HepG2 (cell line): Measurements from ENCODE around the gene TIMP4. TPM values are rescaled to one million over a fixed set of nuclear protein-coding genes. Genes with fewer than 3 reads are reported as not detected.
A peak's percentile ranks its signal among the peaks of the same experiment; 100 is the strongest.

Experiments used
- ATAC-seq: fragments of 200-7000 bp; cut with Tn5 transposase; 3 replicates; pipeline ENCODE4 v1.9.1; 2020; ENCODE audit warnings: mild to moderate bottlenecking, moderate library complexity
- BruUV-seq: library from RNA; stranded (reverse); fragments of 400-500 nt; replicated peaks from 2 replicates; lab custom pipeline; 2021; lab: Mats Ljungman, UMichigan
- CTCF ChIA-PET: fragments of 300-600 bp; formaldehyde crosslinking; extraction: SDS; loops from one replicate; lab custom pipeline; 2021; ENCODE audit warnings: low total read pairs, inconsistent platforms, low intra/inter-chr PET ratio; lab: Yijun Ruan, JAX
- POLR2A ChIA-PET: fragments of 350-600 bp; sonication (Branson Sonifier 250); formaldehyde crosslinking; loops from one replicate; lab custom pipeline; 2020; ENCODE audit warnings: antibody characterized with exemption, inconsistent platforms; lab: Yijun Ruan, JAX
- DNase-seq: peaks from one replicate; pipeline ENCODE4 v3.0.0-alpha.2; 2015; ENCODE audit warnings: low spot score
- FAIRE-seq: peaks from 3 replicates; lab custom pipeline; 2011; peaks lifted over from hg19 to GRCh38; lab: Jason Lieb, UNC
- H2AFZ ChIP-seq: one replicate; pipeline ENCODE4 v1.6.1; 2011; ENCODE audit warnings: low read length, inconsistent platforms
- H3K27ac ChIP-seq: fragments of 300-600 bp; 3 replicates; pipeline ENCODE4 v1.8.0; 2011; ENCODE audit warnings: mixed run types, mild to moderate bottlenecking, mixed read lengths, low read length, inconsistent platforms; ENCODE audit not compliant: insufficient read depth; ENCODE audit errors: extremely low read length
- H3K27me3 ChIP-seq, 2 experiments: fragments of 200-600 bp in 1 of 2; 2 replicates in 1 of 2; 3 replicates in 1 of 2; pipeline versions ENCODE4 v1.6.0 to v1.8.0; 2011; ENCODE audit warnings: low read length in 2 of 2, mild to moderate bottlenecking in 2 of 2, moderate library complexity in 2 of 2, inconsistent platforms in 1 of 2; ENCODE audit not compliant: insufficient read depth in 2 of 2, control insufficient read depth in 1 of 2
- H3K36me3 ChIP-seq, 2 experiments: fragments of 200-600 bp in 1 of 2; replicated peaks in 1 of 2; 2 replicates in 1 of 2; 3 replicates in 1 of 2; pipeline versions ENCODE4 v1.5.1 to v1.8.0; 2011; ENCODE audit warnings: low read length in 2 of 2, inconsistent platforms in 1 of 2; ENCODE audit not compliant: insufficient read depth in 2 of 2, control insufficient read depth in 1 of 2
- H3K4me1 ChIP-seq: 2 replicates; pipeline ENCODE4 v1.5.1; 2012; ENCODE audit warnings: low read length, inconsistent platforms; ENCODE audit not compliant: insufficient read depth
- H3K4me2 ChIP-seq: 2 replicates; pipeline ENCODE4 v1.6.0; 2011; ENCODE audit warnings: low read depth, low read length, inconsistent platforms
- H3K4me3 ChIP-seq, 3 experiments: fragments of 200-600 bp in 1 of 3; sonication (generic), shearing (Covaris generic) in 1 of 3; replicated peaks in 1 of 3; 2 replicates each; pipeline ENCODE4 v1.5.1; 2011 to 2016; ENCODE audit warnings: low read length in 3 of 3, inconsistent platforms in 2 of 3, low read depth in 2 of 3, mild to moderate bottlenecking in 2 of 3, control low read depth in 1 of 3, mixed read lengths in 1 of 3; ENCODE audit not compliant: insufficient read depth in 1 of 3
- H3K79me2 ChIP-seq: one replicate; pipeline ENCODE4 v1.6.1; 2011; ENCODE audit warnings: low read length, inconsistent platforms; ENCODE audit not compliant: insufficient read depth
- H3K9ac ChIP-seq: 2 replicates; pipeline ENCODE4 v1.6.0; 2011; ENCODE audit warnings: mild to moderate bottlenecking, low read depth, low read length, inconsistent platforms; ENCODE audit not compliant: insufficient read depth
- H3K9me3 ChIP-seq: 2 replicates; pipeline ENCODE4 v1.5.1; 2012; ENCODE audit warnings: mild to moderate bottlenecking, low read length
- H4K20me1 ChIP-seq: 2 replicates; pipeline ENCODE4 v1.6.0; 2011; ENCODE audit warnings: inconsistent platforms, mild to moderate bottlenecking, low read length, moderate library complexity; ENCODE audit not compliant: insufficient read depth
- ATM ChIP-seq: fragments of 450-650 bp; IDR thresholded peaks from 2 replicates; pipeline ENCODE4 v1.7.1; 2017; ENCODE audit warnings: mild to moderate bottlenecking, borderline replicate concordance
- BHLHE40 ChIP-seq: IDR thresholded peaks from 2 replicates; pipeline ENCODE4 v1.6.1; 2011; ENCODE audit warnings: low read length, improper control_type of control experiment
- CERS6 ChIP-seq: sonication (generic); formaldehyde crosslinking; IDR thresholded peaks from 2 replicates; pipeline ENCODE4 v1.5.0; 2020; ENCODE audit warnings: missing genetic modification reagents
- RAD21 ChIP-seq: fragments of 450-650 bp; formaldehyde crosslinking; IDR thresholded peaks from 2 replicates; pipeline ENCODE4 v1.5.0; 2020; ENCODE audit warnings: mild to moderate bottlenecking
- RELA ChIP-seq: sonication (generic); formaldehyde crosslinking; IDR thresholded peaks from 2 replicates; pipeline ENCODE4 v1.4.0; 2020; ENCODE audit warnings: missing genetic modification reagents
- SMC3 ChIP-seq: IDR thresholded peaks from 2 replicates; pipeline ENCODE4 v1.6.1; 2011; ENCODE audit warnings: low read length, improper control_type of control experiment
- SP1 ChIP-seq, 2 experiments: fragments of 450-650 bp in 1 of 2; sonication (generic) in 1 of 2; formaldehyde crosslinking in 1 of 2; IDR thresholded peaks; 2 replicates each; pipeline versions ENCODE4 v1.4.0 to v1.6.1; 2016 to 2020; ENCODE audit warnings: missing genetic modification reagents in 1 of 2
- TEAD3 ChIP-seq: optimal IDR thresholded peaks from 2 replicates; pipeline ENCODE3; 2016; ENCODE audit warnings: borderline replicate concordance
- TRIM24 ChIP-seq: sonication (generic); formaldehyde crosslinking; IDR thresholded peaks from 2 replicates; pipeline ENCODE4 v1.8.0; 2022; ENCODE audit warnings: mild to moderate bottlenecking, missing genetic modification reagents
- ZNF878 ChIP-seq: sonication (generic); formaldehyde crosslinking; IDR thresholded peaks from 2 replicates; pipeline ENCODE4 v1.8.1; 2023; ENCODE audit warnings: mild to moderate bottlenecking, missing genetic modification reagents, moderate library complexity
- WGBS: methylation state at CpG from one replicate; pipeline ENCODE4 v1.1.6; 2017; ENCODE audit warnings: low lambda C conversion rate; 5-methylcytosine and 5-hydroxymethylcytosine counted together
- in situ Hi-C: cut with HindIII; loops from 2 replicates; pipeline ENCODE4 v1.10.0; 2017; ENCODE audit warnings: low pct_unique_long_range_greater_than_20kb; ENCODE audit not compliant: extremely low pct_ligation_motif_present
- intact Hi-C: fragments of 100-400 bp; cut with micrococcal nuclease; formaldehyde crosslinking; loops from one replicate; pipeline ENCODE4 v1.10.0; 2022; ENCODE audit not compliant: unreplicated experiment
- polyA plus RNA-seq, 8 experiments: library from polyadenylated mRNA; depleted of rRNA in 3 of 8; stranded (reverse) in 7 of 8; unstranded in 1 of 8; fragments of >200 nt; fragmentation: Illumina TruSeq in 4 of 8; extraction: Trizol in 4 of 8; gene quantifications; 2 replicates each; pipeline versions ENCODE4 v1.2.1 to v1.2.3, GENCODE V29; 2011 to 2016; ENCODE audit warnings: low read depth in 4 of 8, missing spikeins in 1 of 8, mixed read lengths in 1 of 8; ENCODE audit not compliant: insufficient read depth in 1 of 8
- total RNA-seq, 5 experiments: library from RNA; depleted of rRNA; stranded (reverse); fragments of >200 nt; fragmentation: Illumina TruSeq; extraction: Trizol; gene quantifications; 2 replicates each; pipeline ENCODE4 v1.2.3, GENCODE V29; 2016; ENCODE audit warnings: low read depth in 1 of 5
- TF ChIP-seq, protein P1 (sequence below): sonication (generic); formaldehyde crosslinking; IDR thresholded peaks from 2 replicates; pipeline ENCODE4 v1.4.0; 2020; ENCODE audit warnings: missing genetic modification reagents
- TF ChIP-seq, protein P2 (sequence below): sonication (generic); formaldehyde crosslinking; IDR thresholded peaks from 2 replicates; pipeline ENCODE4 v1.5.0; 2020; ENCODE audit warnings: mild to moderate bottlenecking, missing genetic modification reagents, moderate library complexity

TIMP4 gene
- total and polyA plus RNA-seq, 2 of the 13 experiments (the other 11 are each of a cell fraction or from before 2014, with no cell fraction given) = 0.05 to 0.07 TPM

DNA sequence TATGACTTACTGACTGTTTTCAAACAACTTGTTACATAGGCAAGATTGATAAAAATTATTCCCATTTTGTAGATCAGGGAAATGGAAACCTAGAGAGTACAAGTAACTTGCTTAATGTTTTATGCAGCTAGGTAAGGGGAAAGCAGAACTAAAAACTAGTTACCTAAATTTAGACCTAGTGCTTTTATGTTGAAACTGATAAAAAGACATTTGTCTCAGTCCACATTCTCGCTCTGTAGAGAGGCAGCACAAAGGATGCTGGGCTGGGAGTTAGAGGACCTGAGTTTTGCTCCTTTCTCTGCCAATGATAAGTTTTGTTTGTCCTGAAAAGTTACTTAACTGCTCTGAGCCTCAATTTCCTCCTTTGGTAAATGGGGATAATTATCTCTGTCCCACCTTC, 17.4 kb downstream of the TIMP4 start (continued):
- TF ChIP-seq ZNF878 = no peak
- no peak for TF ChIP-seq RELA (CRISPR knock-in tag)
- no peak for TF ChIP-seq ATM
- TF ChIP-seq, protein P1, sequence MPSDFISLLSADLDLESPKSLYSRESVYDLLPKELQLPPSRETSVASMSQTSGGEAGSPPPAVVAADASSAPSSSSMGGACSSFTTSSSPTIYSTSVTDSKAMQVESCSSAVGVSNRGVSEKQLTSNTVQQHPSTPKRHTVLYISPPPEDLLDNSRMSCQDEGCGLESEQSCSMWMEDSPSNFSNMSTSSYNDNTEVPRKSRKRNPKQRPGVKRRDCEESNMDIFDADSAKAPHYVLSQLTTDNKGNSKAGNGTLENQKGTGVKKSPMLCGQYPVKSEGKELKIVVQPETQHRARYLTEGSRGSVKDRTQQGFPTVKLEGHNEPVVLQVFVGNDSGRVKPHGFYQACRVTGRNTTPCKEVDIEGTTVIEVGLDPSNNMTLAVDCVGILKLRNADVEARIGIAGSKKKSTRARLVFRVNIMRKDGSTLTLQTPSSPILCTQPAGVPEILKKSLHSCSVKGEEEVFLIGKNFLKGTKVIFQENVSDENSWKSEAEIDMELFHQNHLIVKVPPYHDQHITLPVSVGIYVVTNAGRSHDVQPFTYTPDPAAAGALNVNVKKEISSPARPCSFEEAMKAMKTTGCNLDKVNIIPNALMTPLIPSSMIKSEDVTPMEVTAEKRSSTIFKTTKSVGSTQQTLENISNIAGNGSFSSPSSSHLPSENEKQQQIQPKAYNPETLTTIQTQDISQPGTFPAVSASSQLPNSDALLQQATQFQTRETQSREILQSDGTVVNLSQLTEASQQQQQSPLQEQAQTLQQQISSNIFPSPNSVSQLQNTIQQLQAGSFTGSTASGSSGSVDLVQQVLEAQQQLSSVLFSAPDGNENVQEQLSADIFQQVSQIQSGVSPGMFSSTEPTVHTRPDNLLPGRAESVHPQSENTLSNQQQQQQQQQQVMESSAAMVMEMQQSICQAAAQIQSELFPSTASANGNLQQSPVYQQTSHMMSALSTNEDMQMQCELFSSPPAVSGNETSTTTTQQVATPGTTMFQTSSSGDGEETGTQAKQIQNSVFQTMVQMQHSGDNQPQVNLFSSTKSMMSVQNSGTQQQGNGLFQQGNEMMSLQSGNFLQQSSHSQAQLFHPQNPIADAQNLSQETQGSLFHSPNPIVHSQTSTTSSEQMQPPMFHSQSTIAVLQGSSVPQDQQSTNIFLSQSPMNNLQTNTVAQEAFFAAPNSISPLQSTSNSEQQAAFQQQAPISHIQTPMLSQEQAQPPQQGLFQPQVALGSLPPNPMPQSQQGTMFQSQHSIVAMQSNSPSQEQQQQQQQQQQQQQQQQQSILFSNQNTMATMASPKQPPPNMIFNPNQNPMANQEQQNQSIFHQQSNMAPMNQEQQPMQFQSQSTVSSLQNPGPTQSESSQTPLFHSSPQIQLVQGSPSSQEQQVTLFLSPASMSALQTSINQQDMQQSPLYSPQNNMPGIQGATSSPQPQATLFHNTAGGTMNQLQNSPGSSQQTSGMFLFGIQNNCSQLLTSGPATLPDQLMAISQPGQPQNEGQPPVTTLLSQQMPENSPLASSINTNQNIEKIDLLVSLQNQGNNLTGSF = no peak

DNA sequence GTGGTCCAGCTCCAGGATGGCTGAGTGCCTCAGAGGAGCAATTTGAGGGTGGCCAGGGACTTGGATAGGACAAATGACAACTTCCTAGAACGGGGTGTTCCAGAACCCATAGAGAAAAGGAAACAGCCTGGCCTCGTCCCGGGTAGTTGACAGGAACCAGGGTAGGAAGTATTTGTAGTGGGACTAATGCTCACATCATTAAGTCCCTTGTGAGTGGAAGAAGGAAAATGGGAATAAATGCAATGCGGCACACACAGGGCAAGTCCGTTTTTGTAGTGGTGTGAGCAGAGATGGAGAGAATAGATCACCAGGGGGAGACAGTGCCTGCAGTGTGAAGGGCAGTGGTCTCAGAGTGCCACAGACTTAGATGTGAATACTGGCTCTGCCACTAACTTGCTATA, 19.6 kb downstream of the TIMP4 start:
- intact Hi-C loops (loop anchor here (1.0 to 5.0 kb wide), 3 partner anchors 37 to 583 kb away; no protein-coding TSS in a partner anchor), in situ Hi-C loops (loop anchor here (5.0 kb wide), 2 partner anchors 38 to 338 kb away; no protein-coding TSS in a partner anchor)
- no peaks in the 10 kb centered on the region for H4K20me1 ChIP-seq
- H3K79me2 ChIP-seq = no peaks in the 10 kb centered on the region
- no peak overlapping the region for H3K27ac ChIP-seq
- ChIA-PET CTCF (interaction anchor here (1.6 to 3.5 kb wide), 2 partner anchors 36 to 341 kb away, joined by 10 to 25 read pairs; no protein-coding TSS in a partner anchor), POLR2A (no interaction called here)
- no peaks in the 10 kb centered on the region for H3K4me1 ChIP-seq
- no peak overlapping the region for H2AFZ ChIP-seq
- WGBS = 13% methylated on average over 5 of the region's 5 CpGs
- no peak overlapping the region for H3K9ac ChIP-seq
- no TSS peak for BruUV-seq
- peak; percentile 59 for FAIRE-seq
- DNase-seq = peak; percentile 33
- no peak overlapping the region for H3K4me3 ChIP-seq
- no peaks in the 10 kb centered on the region; a peak in 1 of 5 replicates for H3K27me3 ChIP-seq
- no peaks in the 10 kb centered on the region for H3K36me3 ChIP-seq
- no peaks in the 10 kb centered on the region for H3K9me3 ChIP-seq
- ATAC-seq = peak; percentile 88
- no peak overlapping the region for H3K4me2 ChIP-seq
- TF ChIP-seq SP1 (IDR thresholded peaks at IDR 0.05) = no peak
- TF ChIP-seq SP1 (CRISPR knock-in tag; IDR thresholded peaks at IDR 0.05) = no peak
- TF ChIP-seq, protein P2, sequence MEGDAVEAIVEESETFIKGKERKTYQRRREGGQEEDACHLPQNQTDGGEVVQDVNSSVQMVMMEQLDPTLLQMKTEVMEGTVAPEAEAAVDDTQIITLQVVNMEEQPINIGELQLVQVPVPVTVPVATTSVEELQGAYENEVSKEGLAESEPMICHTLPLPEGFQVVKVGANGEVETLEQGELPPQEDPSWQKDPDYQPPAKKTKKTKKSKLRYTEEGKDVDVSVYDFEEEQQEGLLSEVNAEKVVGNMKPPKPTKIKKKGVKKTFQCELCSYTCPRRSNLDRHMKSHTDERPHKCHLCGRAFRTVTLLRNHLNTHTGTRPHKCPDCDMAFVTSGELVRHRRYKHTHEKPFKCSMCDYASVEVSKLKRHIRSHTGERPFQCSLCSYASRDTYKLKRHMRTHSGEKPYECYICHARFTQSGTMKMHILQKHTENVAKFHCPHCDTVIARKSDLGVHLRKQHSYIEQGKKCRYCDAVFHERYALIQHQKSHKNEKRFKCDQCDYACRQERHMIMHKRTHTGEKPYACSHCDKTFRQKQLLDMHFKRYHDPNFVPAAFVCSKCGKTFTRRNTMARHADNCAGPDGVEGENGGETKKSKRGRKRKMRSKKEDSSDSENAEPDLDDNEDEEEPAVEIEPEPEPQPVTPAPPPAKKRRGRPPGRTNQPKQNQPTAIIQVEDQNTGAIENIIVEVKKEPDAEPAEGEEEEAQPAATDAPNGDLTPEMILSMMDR (CRISPR knock-in tag) = peak; percentile 83
- no peak for TF ChIP-seq CERS6 (CRISPR knock-in tag)
- TF ChIP-seq BHLHE40 = no peak
- TF ChIP-seq RAD21 (CRISPR knock-in tag) = peak; percentile 74
- peak; percentile 29 for TF ChIP-seq TEAD3 (CRISPR knock-in tag)
- TF ChIP-seq SMC3 = peak; percentile 94
- TF ChIP-seq TRIM24 (CRISPR knock-in tag) = no peak
